Measurements from ENCODE around the gene GTF2E1. TPM values are rescaled to one million over a fixed set of nuclear protein-coding genes. Genes with fewer than 3 reads are reported as not detected.
"Not testable (repeated sequence)": the region's sequence is repeated elsewhere in the genome, so short reads cannot be mapped to it uniquely, and the experiment has no call there.

Gene GTF2E1
- total RNA-seq, 1 experiment from 2014 or later: 24.0 TPM

GRCh38 chr3:120745466-120745865 is 2.9 kb downstream of the GTF2E1 start:
- in situ Hi-C loops (cut with HindIII; ENCODE audit: low pct_unique_long_range_greater_than_20kb, low sequenced_read_pairs): no loop called here
- no peak for DNase-seq (ENCODE audit: low read depth, low spot score)

GRCh38 chr3:120749843-120750242 is 7.3 kb downstream of the GTF2E1 start:
- in situ Hi-C loops (cut with HindIII; ENCODE audit: low pct_unique_long_range_greater_than_20kb, low sequenced_read_pairs): no loop called here
- DNase-seq (ENCODE audit: low read depth, low spot score): no peak

GRCh38 chr3:120752230-120752629 is 9.7 kb downstream of the GTF2E1 start:
- DNase-seq (ENCODE audit: low read depth, low spot score): no peak
- in situ Hi-C loops (cut with HindIII; ENCODE audit: low pct_unique_long_range_greater_than_20kb, low sequenced_read_pairs): no loop called here

- in situ Hi-C loops (cut with HindIII; ENCODE audit: low pct_unique_long_range_greater_than_20kb, low sequenced_read_pairs): no loop called here
- DNase-seq (ENCODE audit: low read depth, low spot score): no peak
Measured at GRCh38 chr3:120752865-120753264, 10.3 kb downstream of the GTF2E1 start.

- DNase-seq (ENCODE audit: low read depth, low spot score): no peak
- in situ Hi-C loops (cut with HindIII; ENCODE audit: low pct_unique_long_range_greater_than_20kb, low sequenced_read_pairs): no loop called here
Measured at GRCh38 chr3:120753810-120754209, 11.3 kb downstream of the GTF2E1 start.

- no peak for DNase-seq (ENCODE audit: low read depth, low spot score)
- in situ Hi-C loops (cut with HindIII; ENCODE audit: low pct_unique_long_range_greater_than_20kb, low sequenced_read_pairs): no loop called here
Measured at GRCh38 chr3:120756061-120756460, 13.5 kb downstream of the GTF2E1 start.

GRCh38 chr3:120758551-120758950 is 16.0 kb downstream of the GTF2E1 start:
- DNase-seq (ENCODE audit: low read depth, low spot score); in situ Hi-C loops (cut with HindIII; ENCODE audit: low pct_unique_long_range_greater_than_20kb, low sequenced_read_pairs): not testable (repeated sequence)

- no peak for DNase-seq (ENCODE audit: low read depth, low spot score)
- in situ Hi-C loops (cut with HindIII; ENCODE audit: low pct_unique_long_range_greater_than_20kb, low sequenced_read_pairs): no loop called here
Measured at GRCh38 chr3:120762615-120763014, 20.1 kb downstream of the GTF2E1 start.

- in situ Hi-C loops (cut with HindIII; ENCODE audit: low pct_unique_long_range_greater_than_20kb, low sequenced_read_pairs): no loop called here
- no peak for DNase-seq (ENCODE audit: low read depth, low spot score)
Measured at GRCh38 chr3:120763601-120764000, 21.1 kb downstream of the GTF2E1 start.

- in situ Hi-C loops (cut with HindIII; ENCODE audit: low pct_unique_long_range_greater_than_20kb, low sequenced_read_pairs): no loop called here
- DNase-seq (ENCODE audit: low read depth, low spot score): no peak
Measured at GRCh38 chr3:120764206-120764605, 21.7 kb downstream of the GTF2E1 start.

- DNase-seq (ENCODE audit: low read depth, low spot score): no peak
- in situ Hi-C loops (cut with HindIII; ENCODE audit: low pct_unique_long_range_greater_than_20kb, low sequenced_read_pairs): no loop called here
Measured at GRCh38 chr3:120765830-120766493, 23.4 kb downstream of the GTF2E1 start.

GRCh38 chr3:120766576-120766975 is 24.0 kb downstream of the GTF2E1 start:
- in situ Hi-C loops (cut with HindIII; ENCODE audit: low pct_unique_long_range_greater_than_20kb, low sequenced_read_pairs): no loop called here
- no peak for DNase-seq (ENCODE audit: low read depth, low spot score)

- no peak for DNase-seq (ENCODE audit: low read depth, low spot score)
- in situ Hi-C loops (cut with HindIII; ENCODE audit: low pct_unique_long_range_greater_than_20kb, low sequenced_read_pairs): no loop called here
Measured at GRCh38 chr3:120767106-120767505, 24.6 kb downstream of the GTF2E1 start.

- no peak for DNase-seq (ENCODE audit: low read depth, low spot score)
- in situ Hi-C loops (cut with HindIII; ENCODE audit: low pct_unique_long_range_greater_than_20kb, low sequenced_read_pairs): no loop called here
Measured at GRCh38 chr3:120769436-120769835, 26.9 kb downstream of the GTF2E1 start.

GRCh38 chr3:120770891-120771290 is 28.3 kb downstream of the GTF2E1 start:
- no peak for DNase-seq (ENCODE audit: low read depth, low spot score)
- in situ Hi-C loops (cut with HindIII; ENCODE audit: low pct_unique_long_range_greater_than_20kb, low sequenced_read_pairs): no loop called here

- DNase-seq (ENCODE audit: low read depth, low spot score): no peak
- in situ Hi-C loops (cut with HindIII; ENCODE audit: low pct_unique_long_range_greater_than_20kb, low sequenced_read_pairs): no loop called here
Measured at GRCh38 chr3:120772081-120772480, 29.5 kb downstream of the GTF2E1 start.

- no peak for DNase-seq (ENCODE audit: low read depth, low spot score)
- in situ Hi-C loops (cut with HindIII; ENCODE audit: low pct_unique_long_range_greater_than_20kb, low sequenced_read_pairs): no loop called here
Measured at GRCh38 chr3:120773932-120774331, 31.4 kb downstream of the GTF2E1 start.

GRCh38 chr3:120775411-120775810 is 32.9 kb downstream of the GTF2E1 start:
- in situ Hi-C loops (cut with HindIII; ENCODE audit: low pct_unique_long_range_greater_than_20kb, low sequenced_read_pairs): no loop called here
- no peak for DNase-seq (ENCODE audit: low read depth, low spot score)

GRCh38 chr3:120778776-120779175 is 36.2 kb downstream of the GTF2E1 start:
- in situ Hi-C loops (cut with HindIII; ENCODE audit: low pct_unique_long_range_greater_than_20kb, low sequenced_read_pairs): no loop called here
- no peak for DNase-seq (ENCODE audit: low read depth, low spot score)

- in situ Hi-C loops (cut with HindIII; ENCODE audit: low pct_unique_long_range_greater_than_20kb, low sequenced_read_pairs): no loop called here
- no peak for DNase-seq (ENCODE audit: low read depth, low spot score)
Measured at GRCh38 chr3:120780977-120781376, 38.4 kb downstream of the GTF2E1 start.
